ENCODE results near the gene STEAP1. TPM values are rescaled to one million over a fixed set of nuclear protein-coding genes. Genes with fewer than 3 reads are reported as not detected.
A peak's percentile ranks its signal among the peaks of the same experiment; 100 is the strongest.

The STEAP1 gene
- total RNA-seq, 1 experiment from 2014 or later = 41.8 TPM

DNA sequence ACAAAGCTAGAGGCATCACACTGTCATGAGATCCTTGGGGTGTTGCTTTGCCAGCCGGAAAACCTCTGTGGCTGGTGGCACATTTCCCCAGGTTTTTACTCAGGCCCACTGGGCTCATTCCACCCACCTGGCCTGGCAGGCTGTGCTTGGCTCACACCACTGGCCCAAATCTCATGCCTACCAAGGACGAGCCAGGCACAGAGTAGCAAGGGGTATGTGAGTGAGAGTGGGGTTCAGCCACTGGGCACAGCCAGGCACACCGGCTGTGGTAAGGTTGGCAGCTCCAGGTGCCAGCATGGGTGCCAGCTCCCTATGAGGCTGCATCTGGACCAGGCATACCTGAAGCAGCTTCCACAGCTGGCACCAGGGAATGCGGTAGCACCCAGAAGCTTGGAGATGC is 21.4 kb downstream of the STEAP1 start:
- H3K36me3 Mint-ChIP-seq (ENCODE audit: insufficient read depth, unreplicated experiment) = peaks cover 16% of the 10 kb centered on the region
- CTCF ChIA-PET = no interaction called here

DNA sequence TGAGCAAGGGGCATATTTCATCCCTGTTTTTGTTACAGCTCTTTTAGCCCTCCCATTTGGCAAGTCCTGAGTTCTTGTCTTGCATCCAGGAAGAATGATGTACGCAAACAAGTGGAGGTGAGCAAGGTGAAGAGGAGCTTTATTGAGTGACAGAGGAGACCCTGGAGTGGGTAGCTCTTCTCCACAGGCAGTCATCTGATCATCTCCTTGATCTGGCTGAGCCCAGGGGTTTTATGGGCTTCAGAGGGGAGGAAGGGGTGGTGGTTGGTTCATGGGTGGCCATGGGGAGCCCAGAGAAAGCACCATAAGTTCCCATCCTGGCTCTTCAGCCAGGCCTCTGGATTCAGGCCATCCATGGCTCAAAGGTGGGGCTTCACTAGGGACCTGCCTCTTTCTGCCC is 21.9 kb downstream of the STEAP1 start:
- no peak for DNase-seq
- H3K27me3 Mint-ChIP-seq (ENCODE audit: unreplicated experiment) = no peaks in the 10 kb centered on the region
- no TSS peak for BruUV-seq (replicated peaks)
- peaks cover 16% of the 10 kb centered on the region for H3K36me3 Mint-ChIP-seq (ENCODE audit: insufficient read depth, unreplicated experiment)
- CTCF ChIA-PET = no interaction called here
- H3K27ac Mint-ChIP-seq (ENCODE audit: unreplicated experiment) = no peak overlapping the region
- TF ChIP-seq, protein P1, sequence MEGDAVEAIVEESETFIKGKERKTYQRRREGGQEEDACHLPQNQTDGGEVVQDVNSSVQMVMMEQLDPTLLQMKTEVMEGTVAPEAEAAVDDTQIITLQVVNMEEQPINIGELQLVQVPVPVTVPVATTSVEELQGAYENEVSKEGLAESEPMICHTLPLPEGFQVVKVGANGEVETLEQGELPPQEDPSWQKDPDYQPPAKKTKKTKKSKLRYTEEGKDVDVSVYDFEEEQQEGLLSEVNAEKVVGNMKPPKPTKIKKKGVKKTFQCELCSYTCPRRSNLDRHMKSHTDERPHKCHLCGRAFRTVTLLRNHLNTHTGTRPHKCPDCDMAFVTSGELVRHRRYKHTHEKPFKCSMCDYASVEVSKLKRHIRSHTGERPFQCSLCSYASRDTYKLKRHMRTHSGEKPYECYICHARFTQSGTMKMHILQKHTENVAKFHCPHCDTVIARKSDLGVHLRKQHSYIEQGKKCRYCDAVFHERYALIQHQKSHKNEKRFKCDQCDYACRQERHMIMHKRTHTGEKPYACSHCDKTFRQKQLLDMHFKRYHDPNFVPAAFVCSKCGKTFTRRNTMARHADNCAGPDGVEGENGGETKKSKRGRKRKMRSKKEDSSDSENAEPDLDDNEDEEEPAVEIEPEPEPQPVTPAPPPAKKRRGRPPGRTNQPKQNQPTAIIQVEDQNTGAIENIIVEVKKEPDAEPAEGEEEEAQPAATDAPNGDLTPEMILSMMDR (IDR thresholded peaks at IDR 0.05; ENCODE audit: unreplicated experiment) = no peak
- peaks cover 40% of the 10 kb centered on the region for H3K4me1 Mint-ChIP-seq (ENCODE audit: low read depth, unreplicated experiment)
- intact Hi-C loops (cut with micrococcal nuclease; ENCODE audit: unreplicated experiment) = no loop called here
- H3K4me3 Mint-ChIP-seq (ENCODE audit: low read depth, unreplicated experiment) = no peak overlapping the region
- H3K9me3 Mint-ChIP-seq (ENCODE audit: low read depth, unreplicated experiment) = peaks cover 4% of the 10 kb centered on the region

More for the DNA sequence above, 21.4 kb downstream of the STEAP1 start:
- Mint-ChIP-seq H3K4me3 (ENCODE audit: low read depth, unreplicated experiment) (no peak overlapping the region), H3K9me3 (ENCODE audit: low read depth, unreplicated experiment) (peaks cover 8% of the 10 kb centered on the region), H3K27me3 (ENCODE audit: unreplicated experiment) (no peaks in the 10 kb centered on the region), H3K4me1 (ENCODE audit: low read depth, unreplicated experiment) (peaks cover 40% of the 10 kb centered on the region), H3K27ac (ENCODE audit: unreplicated experiment) (no peak overlapping the region)
- no TSS peak for BruUV-seq (replicated peaks)
- TF ChIP-seq, protein P1 (IDR thresholded peaks at IDR 0.05; ENCODE audit: unreplicated experiment) = no peak
- intact Hi-C loops (cut with micrococcal nuclease; ENCODE audit: unreplicated experiment) = no loop called here
- DNase-seq = no peak

DNA sequence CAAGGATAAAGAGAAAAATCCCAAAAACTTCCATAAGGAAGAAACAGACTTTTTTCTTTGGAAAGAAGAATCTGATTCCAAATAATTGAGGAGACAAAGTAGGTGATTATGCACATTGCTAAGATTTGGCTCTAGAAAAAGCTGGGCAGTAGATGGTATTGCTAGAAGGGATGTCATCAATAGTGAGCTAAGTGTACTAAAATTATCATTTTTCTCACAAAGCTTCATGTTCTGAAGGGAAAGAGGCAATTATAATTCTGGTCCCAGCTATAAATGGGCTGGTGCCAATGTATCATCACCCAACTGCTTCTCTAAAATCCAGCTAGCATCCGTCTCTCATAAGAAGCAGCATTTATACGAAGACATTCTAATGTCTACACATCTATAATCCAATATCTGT is 23.9 kb downstream of the STEAP1 start:
- peaks cover 26% of the 10 kb centered on the region for H3K4me1 Mint-ChIP-seq (ENCODE audit: low read depth, unreplicated experiment)
- H3K27ac Mint-ChIP-seq (ENCODE audit: unreplicated experiment) = peak overlapping the region; percentile 74
- H3K27me3 Mint-ChIP-seq (ENCODE audit: unreplicated experiment) = no peaks in the 10 kb centered on the region
- CTCF ChIA-PET = interaction anchor here (0.7 to 0.9 kb wide), 3 partner anchors 10 to 81 kb away, joined by 3 to 4 read pairs (median 3); partner anchors contain the start of gene STEAP2
- no peaks in the 10 kb centered on the region for H3K9me3 Mint-ChIP-seq (ENCODE audit: low read depth, unreplicated experiment)
- H3K36me3 Mint-ChIP-seq (ENCODE audit: insufficient read depth, unreplicated experiment) = peaks cover 12% of the 10 kb centered on the region
- no peak overlapping the region for H3K4me3 Mint-ChIP-seq (ENCODE audit: low read depth, unreplicated experiment)
- DNase-seq = no peak
- TF ChIP-seq, protein P1 (IDR thresholded peaks at IDR 0.05; ENCODE audit: unreplicated experiment) = no peak
- no TSS peak for BruUV-seq (replicated peaks)
- intact Hi-C loops (cut with micrococcal nuclease; ENCODE audit: unreplicated experiment) = no loop called here

DNA sequence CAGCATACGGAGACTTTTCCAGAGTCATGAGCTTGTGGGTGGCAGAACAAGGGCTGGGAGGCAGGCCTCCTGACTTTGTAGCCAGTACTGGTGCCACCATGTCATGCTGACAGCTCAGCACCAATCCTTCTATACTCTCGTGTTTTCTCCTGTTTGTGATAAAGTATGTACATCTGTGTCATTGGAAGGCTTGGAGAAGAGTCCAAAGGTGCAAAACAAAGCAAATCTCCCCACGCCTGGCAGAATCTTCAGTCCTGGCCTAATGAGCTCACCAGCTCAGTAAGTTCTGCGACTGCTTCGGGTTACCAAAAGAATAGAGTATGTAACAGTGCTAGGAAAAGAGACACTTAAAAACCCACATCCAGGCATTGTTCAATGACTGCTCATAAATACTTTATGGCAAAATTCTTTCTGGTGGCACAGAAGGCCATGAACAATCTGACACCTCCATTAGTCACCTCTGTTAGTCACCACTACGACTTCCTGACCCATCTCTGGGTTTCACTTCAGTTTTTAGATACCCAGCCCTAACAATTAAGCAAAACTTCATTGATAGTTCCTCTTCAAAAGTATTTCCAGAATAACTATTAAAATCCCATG is 24.5 kb downstream of the STEAP1 start:
- H3K4me1 Mint-ChIP-seq (ENCODE audit: low read depth, unreplicated experiment) = peaks cover 24% of the 10 kb centered on the region
- no peaks in the 10 kb centered on the region for H3K9me3 Mint-ChIP-seq (ENCODE audit: low read depth, unreplicated experiment)
- H3K27me3 Mint-ChIP-seq (ENCODE audit: unreplicated experiment) = no peaks in the 10 kb centered on the region
- H3K4me3 Mint-ChIP-seq (ENCODE audit: low read depth, unreplicated experiment) = peak overlapping the region; percentile 27
- H3K27ac Mint-ChIP-seq (ENCODE audit: unreplicated experiment) = peak overlapping the region; percentile 95
- intact Hi-C loops (cut with micrococcal nuclease; ENCODE audit: unreplicated experiment) = no loop called here
- DNase-seq = no peak
- CTCF ChIA-PET = interaction anchor here (0.7 to 0.9 kb wide), 3 partner anchors 9 to 80 kb away, joined by 3 to 4 read pairs (median 3); partner anchors contain the start of gene STEAP2
- BruUV-seq (replicated peaks) = TSS peak; percentile 73
- peaks cover 6% of the 10 kb centered on the region for H3K36me3 Mint-ChIP-seq (ENCODE audit: insufficient read depth, unreplicated experiment)
- TF ChIP-seq, protein P1 (IDR thresholded peaks at IDR 0.05; ENCODE audit: unreplicated experiment) = no peak
